ENCODE data around the gene FANK1.
A peak's percentile ranks its signal among the peaks of the same experiment; 100 is the strongest.
"Not testable (repeated sequence)": the region's sequence is repeated elsewhere in the genome, so short reads cannot be mapped to it uniquely, and the experiment has no call there.

The FANK1 gene

DNA sequence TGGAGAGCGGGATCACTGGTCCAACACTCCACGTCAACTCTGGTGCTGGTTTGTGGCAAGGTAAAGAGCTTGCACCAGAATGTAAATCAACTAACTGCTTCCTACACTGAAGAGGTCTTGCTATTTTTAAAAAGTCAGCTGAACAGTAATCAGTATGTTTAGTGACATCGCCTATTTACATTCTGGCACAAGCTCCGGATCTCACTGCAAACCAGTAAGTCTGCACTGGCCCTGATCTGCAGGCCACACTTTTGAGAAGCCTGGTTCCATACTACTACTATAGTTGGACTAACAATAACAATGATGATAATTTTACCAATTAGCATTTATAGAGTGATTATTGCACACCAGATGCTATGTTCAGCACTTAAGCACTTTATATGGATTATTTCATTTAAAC, 6.9 kb upstream of the FANK1 start:
- DNase-seq (ENCODE audit: low read depth): not testable (repeated sequence)

DNA sequence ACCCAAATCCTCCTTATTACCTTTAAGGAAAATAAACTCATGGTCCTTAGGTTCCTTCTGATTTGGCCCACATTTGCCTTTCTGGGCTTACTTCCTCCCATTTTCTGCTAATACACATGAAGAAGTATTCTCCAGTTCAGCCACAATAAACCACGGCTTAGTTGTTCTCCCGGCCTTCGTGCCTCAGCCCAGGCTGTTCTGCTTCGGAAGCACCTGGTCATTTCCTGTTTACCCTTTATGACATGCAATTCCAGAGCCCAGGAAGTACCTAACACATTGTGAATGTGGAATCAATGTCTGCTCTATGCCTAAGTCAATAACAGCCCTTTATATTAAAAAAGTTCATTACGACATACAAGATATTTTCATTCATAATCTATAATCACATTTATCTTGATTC, 4.0 kb upstream of the FANK1 start:
- not testable (repeated sequence) for DNase-seq (ENCODE audit: low read depth)

DNA sequence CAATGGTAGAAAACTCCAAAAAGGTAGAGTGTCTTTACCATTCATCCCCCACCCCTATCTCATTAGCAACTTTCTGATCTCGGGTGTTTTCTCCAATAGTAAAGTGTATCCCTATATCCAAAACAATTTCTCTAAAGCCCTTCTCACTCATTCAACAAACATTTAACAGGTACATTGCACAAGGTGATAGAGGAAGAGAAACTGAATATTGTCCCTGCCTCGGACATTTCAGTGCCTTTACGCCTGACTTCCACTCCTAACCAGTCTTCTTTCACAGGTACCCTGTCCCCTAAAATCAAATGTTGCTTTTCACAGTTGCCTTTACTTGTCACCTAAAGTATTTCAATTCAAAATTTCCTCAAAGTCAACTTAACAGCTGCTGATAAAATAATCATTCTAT, 2.2 kb upstream of the FANK1 start:
- not testable (repeated sequence) for DNase-seq (ENCODE audit: low read depth)

DNA sequence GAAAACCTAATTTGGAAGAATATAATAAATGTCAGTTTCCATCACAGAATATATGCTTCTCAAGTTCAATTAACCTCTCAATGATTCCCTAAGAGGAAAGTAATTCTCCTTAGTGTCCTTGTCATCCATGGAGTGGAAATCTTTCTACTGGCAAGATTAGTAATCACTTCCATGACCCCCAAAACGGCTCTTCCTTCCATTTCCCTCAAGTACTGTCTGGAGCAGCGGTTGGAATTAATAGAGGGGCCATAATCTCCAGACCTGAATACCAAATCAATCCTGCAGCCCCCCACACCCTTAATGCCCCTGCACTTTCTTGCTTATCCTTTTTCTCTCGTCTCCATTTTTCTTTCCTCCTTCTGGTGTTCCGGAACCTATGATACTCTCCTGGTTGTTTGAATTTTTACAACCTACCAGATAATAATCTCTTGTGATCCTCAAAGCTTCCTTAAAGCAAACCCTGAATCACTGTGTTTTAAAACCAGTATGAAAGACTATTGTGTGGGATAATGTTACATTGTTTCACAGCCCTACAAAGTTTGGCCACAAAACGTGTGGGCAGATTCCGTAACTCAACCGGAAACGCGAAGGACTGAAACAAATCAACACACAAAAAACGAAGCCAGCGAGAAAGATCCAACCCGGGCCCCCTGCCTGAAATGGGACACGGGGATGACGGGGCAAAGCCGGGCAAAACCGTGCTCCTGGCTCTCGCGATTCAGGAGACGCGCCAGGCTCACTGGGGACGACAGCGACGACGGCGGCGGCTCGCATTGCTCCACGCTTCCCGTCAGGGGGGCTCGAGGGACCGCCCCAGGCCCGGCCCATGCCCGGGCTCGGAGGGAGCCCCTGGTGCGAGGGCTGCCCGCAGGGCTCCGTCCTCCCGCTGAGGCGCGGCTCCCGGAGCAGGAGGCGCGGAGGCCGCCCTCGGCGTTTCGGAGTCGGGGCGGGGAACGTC, 955 bp upstream of the FANK1 start:
- DNase-seq (ENCODE audit: low read depth): peak; percentile 76

DNA sequence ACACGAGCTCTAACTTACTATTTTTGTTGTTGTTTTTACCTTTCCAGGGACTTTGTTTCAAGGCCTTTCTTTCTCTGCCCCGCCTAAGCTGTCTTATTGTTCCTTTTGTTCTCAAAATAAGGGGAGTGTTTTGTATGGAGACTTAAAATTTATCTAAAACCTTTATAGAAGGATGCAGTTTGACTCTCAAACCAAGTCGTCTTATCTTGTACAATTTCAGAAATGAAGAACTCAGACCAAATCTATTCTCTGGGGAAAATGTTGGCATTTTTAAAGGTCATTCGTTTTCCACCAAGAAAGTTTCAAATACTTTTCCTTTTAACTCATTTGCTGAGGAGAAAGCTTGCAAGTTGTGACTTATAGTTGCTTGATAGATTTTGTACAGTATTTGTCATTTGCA, 953 bp downstream of the FANK1 start:
- not testable (repeated sequence) for DNase-seq (ENCODE audit: low read depth)

DNA sequence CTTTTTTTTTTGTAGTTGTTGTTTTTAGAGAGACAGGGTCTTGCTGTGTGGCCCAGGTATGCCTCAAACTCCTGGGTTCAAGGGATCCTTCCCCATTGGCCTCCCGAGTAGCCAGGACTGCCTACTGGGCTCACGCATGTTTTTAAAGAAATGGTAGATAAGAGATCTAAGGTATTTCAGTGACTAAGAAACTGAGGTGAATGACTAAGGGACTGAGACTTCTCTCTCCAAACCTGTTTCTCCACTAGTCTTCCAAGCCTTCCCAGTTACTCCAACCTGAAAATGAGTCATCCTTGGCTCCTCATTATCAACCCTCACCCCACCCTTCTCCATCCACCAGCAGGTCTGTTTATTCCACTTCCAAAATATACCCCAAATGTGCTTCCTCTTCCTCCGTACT, 4.6 kb downstream of the FANK1 start:
- DNase-seq (ENCODE audit: low read depth): not testable (repeated sequence)

DNA sequence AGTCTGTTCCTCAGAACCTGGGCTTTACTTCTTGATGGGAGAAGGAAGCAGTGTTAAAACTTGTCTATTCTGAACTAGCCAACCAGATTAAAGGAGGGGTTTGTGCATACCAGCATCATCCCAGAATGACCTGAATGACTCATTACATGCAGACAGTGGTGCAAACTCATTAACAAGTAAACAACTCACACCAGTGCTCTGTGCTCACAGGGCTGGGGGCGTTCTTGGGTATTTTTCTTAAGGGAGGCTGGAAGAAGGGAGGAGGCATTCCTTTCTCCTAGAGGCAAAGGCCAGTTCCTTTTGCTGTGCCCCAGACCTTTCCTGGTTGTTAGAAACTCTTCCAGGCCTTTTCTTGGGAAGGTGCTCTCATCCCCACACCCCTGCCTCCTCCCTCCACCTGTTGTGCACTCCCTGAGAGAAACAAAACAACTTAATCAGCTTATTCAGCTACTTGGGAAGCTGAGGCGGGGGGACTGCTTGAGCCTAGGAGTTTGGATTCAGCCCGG, 6.8 kb downstream of the FANK1 start:
- DNase-seq (ENCODE audit: low read depth): not testable (repeated sequence)

DNA sequence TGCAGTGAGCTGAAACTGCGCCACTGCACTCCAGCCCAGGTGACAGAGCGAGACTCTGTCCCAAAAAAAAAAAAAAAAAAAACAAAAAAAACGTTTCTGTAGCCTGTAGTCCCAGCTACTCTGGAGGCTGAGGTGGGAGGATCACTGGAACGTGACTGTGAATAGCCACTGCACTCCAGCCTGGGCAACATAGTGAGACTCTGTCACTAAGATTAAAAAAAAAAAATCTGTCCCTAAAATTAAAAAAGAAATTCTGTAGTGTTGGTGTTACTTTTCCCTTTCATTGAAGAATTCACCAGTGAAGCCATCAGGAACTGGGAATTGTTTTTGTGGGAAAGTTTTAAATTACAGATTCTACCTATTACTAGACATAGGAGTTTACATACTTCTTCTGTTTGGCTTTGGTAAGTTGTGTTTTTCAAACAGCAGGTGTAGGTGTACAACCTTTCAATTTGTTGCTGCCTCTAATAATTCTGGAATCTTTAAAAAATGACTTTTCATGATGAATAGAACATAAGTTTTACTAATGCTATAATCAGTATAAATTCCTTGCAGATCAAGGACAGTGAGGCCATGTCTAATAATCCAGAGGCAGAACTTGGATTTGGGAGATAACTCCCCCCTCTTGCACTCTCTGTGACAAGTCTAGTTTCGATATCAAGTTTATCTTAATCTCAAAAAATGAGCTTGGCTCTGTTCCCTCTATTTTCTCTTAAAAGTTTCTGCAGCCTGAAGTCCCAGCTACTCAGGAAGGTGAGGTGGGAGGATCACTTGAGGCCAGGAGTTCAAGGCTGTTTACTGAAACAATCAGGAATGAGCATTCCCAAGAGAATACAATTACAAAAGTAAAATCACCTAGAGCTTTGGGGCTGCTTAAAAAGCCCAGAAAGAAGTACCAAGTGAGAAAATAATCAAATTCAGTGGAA, 9.0 kb downstream of the FANK1 start:
- DNase-seq (ENCODE audit: low read depth): not testable (repeated sequence)

DNA sequence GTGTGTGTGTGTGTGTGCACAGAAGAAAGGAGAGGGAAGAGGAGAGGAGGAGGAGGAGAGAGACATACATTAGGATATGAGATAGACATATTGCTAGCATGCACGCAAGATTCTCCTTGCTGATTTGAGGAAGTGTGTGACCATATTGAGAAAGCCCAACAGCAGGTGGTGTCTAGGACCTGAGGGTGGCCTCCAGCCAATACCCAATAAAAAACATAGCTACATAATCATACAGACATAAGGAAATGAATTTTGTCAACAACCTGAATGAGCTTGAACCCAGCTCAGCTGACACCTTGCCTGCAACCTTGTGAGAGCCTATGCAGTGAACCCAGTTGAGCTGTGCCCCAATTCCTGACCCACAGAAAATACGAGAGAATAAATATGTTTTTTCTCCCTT, 11.2 kb downstream of the FANK1 start:
- not testable (repeated sequence) for DNase-seq (ENCODE audit: low read depth)

DNA sequence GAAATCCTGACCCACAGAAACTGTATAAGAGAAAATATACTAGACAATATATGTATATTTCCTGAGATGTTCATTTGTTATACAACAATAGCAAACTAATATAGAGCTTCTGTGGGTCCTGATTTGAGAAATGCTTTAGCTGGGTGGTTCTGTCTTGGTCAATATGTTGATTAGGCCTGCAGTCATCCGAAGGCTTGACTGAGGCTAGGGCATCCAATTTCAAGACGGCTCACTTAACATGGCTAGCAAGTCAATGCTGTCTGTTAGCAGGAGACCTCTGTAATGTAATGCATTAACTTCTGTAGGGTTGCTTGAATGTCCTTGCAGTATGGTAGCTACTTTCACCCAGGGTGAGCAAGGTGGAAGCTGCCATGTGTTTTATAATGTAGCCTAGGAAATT, 12.4 kb downstream of the FANK1 start:
- not testable (repeated sequence) for DNase-seq (ENCODE audit: low read depth)

DNA sequence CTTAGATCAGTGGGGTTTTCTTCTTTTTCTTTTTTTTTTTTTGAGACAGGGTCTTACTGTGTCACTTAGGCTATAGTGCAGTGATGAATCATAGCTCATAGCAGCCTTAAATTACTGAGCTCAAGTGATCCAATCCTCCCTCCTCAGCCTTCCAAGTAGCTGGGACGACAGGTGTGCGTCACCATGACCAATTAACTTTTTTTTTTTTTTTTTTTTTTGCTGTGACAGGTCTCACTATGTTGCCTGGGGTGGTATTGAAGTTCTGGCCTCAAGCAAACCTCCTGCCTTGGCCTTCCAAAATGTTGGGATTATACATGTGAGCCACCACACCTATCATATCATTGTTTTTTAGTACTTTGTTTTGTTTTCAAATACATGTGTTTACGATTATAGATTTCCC, 13.1 kb downstream of the FANK1 start:
- DNase-seq (ENCODE audit: low read depth): not testable (repeated sequence)

DNA sequence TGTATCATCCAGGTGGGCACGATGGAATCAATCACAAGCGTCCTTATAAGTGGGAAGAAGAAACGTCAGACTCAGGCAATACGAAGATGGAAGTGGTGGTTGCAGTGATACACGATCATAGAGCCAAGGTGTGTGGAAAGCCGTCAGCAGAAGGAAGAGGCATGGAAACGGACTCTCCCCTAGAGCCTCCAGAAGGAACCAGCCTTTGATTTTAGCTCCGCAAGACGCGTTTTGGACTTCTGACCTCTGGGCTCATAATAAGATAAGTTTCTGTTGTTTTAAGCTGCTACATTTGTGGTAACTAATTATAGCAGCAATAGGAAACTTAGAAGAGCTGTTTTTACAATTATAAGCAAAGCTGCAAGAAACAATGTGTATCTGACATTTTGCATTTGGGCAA, 14.8 kb downstream of the FANK1 start:
- no peak for DNase-seq (ENCODE audit: low read depth)

DNA sequence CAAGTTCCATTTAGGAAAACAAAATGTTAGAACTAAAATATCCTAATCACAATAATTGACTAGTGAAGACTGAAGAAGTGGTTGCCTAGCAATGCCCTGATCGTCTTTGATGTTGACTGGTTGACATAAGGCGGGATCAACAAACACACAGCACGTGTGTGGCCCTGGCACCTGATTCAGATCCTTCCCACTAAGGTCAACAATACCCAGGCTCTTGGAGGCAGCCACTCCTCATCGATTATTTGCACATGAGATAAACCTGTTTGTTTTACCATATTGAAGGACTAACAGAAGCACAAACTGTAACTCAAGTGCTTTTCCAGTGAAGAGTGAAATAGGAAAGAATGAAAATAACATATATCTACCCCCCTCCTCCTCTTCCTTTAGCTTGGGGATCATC, 15.6 kb downstream of the FANK1 start:
- no peak for DNase-seq (ENCODE audit: low read depth)

DNA sequence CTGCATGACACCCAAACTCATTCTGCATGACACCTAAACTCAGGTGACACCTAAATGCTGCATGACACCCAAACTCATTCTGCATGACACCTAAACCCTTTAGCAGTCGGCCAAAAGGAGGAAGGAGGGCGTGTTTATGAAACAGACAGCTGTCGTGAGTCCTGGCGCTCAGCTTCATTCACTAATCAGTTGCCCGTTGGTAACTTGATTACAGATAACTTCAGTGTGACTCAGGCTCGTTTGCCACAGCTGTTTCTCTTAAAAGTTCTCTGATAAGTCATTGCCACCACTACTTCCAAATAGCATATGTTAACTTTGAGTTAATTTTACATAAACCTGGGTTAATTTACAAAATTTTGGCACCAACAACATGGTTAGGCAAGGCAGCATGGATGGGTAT, 16.9 kb downstream of the FANK1 start:
- DNase-seq (ENCODE audit: low read depth): not testable (repeated sequence)

DNA sequence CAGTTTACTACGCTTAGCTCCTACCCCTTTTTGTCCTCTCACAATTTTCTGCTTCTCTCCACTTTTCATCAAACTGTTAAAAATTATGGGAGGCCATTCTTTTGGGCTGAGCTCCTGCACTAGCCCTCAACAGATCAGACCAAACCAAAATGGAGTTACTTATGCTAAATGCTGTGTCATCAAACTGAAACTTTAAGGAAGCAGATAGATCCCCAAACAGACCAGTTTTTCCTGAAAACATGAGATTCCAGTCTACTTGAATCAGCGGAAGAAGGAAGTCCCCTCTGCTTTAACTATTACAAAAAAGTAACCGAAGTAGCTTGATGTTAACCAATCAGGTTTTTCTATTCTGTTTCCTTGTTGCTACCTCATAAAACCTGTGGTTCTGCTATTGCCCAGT, 20.6 kb downstream of the FANK1 start:
- no peak for DNase-seq (ENCODE audit: low read depth)

DNA sequence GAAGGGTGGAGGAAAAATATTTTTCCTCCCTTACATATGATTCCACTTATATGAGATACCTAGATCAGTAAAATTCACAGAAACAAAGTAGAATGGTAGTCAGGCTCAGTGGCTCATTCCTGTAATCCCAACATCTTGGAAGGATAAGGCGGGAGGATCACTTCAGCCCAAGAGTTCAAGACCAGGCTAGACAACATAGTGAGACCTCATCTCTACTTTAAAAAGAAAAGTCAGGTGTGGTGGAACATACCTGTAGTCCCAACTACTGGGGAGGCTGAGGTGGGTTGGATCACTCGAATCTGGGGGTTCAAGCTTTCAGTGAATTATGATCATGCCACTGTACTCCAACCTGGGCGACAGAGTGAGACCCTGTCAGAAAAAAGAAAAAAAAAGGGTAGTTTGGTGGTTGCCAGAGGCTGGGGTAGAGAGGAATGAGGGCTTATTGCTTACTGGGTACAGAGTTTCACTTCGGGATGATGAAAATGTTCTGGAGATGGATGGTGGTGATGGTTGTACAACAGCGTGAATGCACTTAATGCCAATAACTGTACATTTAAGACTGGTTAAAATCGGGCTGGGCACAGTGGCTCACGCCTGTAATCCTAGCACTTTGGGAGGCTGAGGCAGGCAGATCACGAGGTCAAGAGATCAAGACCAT, 21.5 kb downstream of the FANK1 start:
- not testable (repeated sequence) for DNase-seq (ENCODE audit: low read depth)

DNA sequence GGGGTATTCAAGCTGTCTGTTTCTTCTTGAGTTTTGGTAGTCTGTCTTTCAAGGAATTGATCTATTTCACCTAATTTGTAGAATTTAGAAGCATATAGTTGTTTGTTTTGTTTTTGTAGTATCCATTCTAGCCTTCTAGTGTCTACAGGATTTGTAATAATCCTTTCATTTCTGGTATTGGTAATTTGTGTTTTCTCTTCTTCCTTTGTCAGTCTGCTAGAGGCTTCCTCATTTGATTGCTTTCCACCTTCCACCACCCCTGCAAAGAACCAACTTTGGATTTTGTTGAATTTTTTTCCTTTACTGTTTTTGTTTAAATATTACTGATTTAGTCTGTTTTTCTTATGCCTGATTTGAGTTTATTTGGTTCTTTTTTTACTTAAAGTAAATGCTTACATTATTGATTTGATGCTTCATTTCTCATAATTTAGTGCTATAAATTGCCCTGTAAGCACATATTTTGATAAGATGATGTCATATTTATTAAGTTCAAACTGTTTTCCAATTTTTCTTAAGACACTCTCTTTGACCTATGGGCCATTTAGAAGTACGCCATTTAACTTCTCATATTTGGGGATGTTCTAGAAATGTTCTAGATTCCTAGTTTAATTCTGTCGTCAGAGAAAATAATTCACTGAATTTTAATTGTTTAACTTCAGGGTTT, 25.4 kb downstream of the FANK1 start:
- DNase-seq (ENCODE audit: low read depth): not testable (repeated sequence)

DNA sequence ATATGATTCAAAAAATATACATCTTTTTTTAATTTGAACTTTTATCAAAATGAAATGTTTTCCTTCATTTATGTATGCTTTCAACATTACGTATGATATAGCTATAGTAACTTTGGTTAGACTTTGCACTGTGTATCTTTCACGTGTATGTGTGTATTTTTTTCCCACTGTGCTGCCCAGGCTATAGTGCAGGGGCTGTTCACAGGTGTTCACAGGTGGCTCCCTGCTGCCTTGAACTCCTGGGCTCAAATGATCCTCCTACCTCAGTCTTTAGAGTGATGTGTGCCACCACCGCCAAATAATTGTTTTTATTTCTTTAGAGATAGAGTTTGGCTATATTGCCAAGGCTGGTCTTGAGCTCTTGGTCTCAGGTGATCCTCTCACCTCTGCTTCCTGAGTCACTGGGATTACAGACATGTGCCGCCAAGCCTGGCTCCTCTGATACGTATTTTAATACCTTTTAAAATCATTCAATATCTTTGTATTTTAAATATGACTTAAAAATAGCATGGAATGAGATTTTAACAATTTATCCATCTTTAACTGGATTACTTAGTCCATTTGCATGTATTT, 29.0 kb downstream of the FANK1 start:
- DNase-seq (ENCODE audit: low read depth): no peak

DNA sequence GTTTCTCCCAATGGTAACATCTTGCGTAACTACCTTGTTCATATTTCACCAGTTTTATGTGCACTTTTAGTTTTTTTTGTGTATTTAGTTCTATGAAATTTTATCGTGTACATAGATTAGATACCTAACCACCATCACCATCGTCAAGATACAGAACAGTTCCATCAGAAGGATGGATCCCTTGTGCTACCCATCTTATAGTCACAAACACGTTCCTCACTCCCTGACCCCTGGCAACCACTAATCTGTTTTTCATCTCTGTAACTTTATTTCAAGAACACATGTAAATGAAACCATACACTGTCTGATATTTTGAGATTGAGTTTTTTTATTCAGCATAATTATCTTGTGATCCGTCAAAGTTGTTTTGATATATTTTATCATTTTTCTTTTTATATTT, 29.9 kb downstream of the FANK1 start:
- no peak for DNase-seq (ENCODE audit: low read depth)

DNA sequence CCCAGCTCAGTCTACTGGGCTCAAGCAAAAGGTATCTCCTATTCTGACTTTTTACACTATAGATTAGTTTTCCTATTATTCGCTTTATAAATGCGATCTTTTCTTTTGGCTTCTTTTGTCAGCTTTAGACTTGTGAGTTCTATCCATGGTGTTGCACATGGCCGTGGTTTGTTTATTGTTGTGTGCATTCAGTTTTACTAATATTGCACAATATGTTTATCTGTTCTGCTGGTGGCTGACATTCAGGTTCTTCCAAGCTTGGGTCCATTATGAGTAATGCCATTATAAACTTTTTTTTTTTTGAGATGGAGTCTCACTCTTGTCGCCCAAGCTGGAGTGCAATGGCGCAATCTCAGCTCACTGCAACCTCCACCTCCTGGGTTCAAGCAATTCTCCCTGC, 30.9 kb downstream of the FANK1 start:
- DNase-seq (ENCODE audit: low read depth): not testable (repeated sequence)

Data from fibroblast of gingiva (primary cell).